HCEC 1CT (cell line): Measurements from ENCODE around the gene ST8SIA2.

Experiments used
- DNase-seq: peaks from one replicate; pipeline ENCODE4 v3.0.0-alpha.2; 2017

The ST8SIA2 gene

GRCh38 chr15:92399271-92399950, 5.7 kb downstream of the ST8SIA2 start:
- no peak for DNase-seq

- DNase-seq = no peak
Measured at GRCh38 chr15:92400573-92400972, 6.9 kb downstream of the ST8SIA2 start.

GRCh38 chr15:92400980-92401787, 7.5 kb downstream of the ST8SIA2 start:
- DNase-seq = no peak

GRCh38 chr15:92402751-92403150, 9.1 kb downstream of the ST8SIA2 start:
- DNase-seq = no peak

- no peak for DNase-seq
Measured at GRCh38 chr15:92405942-92406341, 12.3 kb downstream of the ST8SIA2 start.

GRCh38 chr15:92407321-92407720, 13.6 kb downstream of the ST8SIA2 start:
- no peak for DNase-seq

- DNase-seq = no peak
Measured at GRCh38 chr15:92407916-92408315, 14.2 kb downstream of the ST8SIA2 start.

- DNase-seq = no peak
Measured at GRCh38 chr15:92409006-92409405, 15.3 kb downstream of the ST8SIA2 start.

GRCh38 chr15:92409521-92409920, 15.8 kb downstream of the ST8SIA2 start:
- DNase-seq = no peak

- no peak for DNase-seq
Measured at GRCh38 chr15:92410537-92410936, 16.9 kb downstream of the ST8SIA2 start.

GRCh38 chr15:92411256-92411655, 17.6 kb downstream of the ST8SIA2 start:
- DNase-seq = no peak

GRCh38 chr15:92413510-92413909, 19.8 kb downstream of the ST8SIA2 start:
- DNase-seq = no peak

- no peak for DNase-seq
Measured at GRCh38 chr15:92415639-92416297, 22.1 kb downstream of the ST8SIA2 start.

- DNase-seq = no peak
Measured at GRCh38 chr15:92416557-92416956, 22.9 kb downstream of the ST8SIA2 start.

- no peak for DNase-seq
Measured at GRCh38 chr15:92417716-92418115, 24.0 kb downstream of the ST8SIA2 start.

GRCh38 chr15:92418864-92419263, 25.2 kb downstream of the ST8SIA2 start:
- no peak for DNase-seq

- DNase-seq = no peak
Measured at GRCh38 chr15:92421976-92422375, 28.3 kb downstream of the ST8SIA2 start.

- no peak for DNase-seq
Measured at GRCh38 chr15:92425578-92426225, 32.0 kb downstream of the ST8SIA2 start.

GRCh38 chr15:92429378-92430068, 35.8 kb downstream of the ST8SIA2 start:
- DNase-seq = no peak

- DNase-seq = no peak
Measured at GRCh38 chr15:92430069-92430440, 36.4 kb downstream of the ST8SIA2 start.

GRCh38 chr15:92435145-92435544, 41.5 kb downstream of the ST8SIA2 start:
- no peak for DNase-seq

- no peak for DNase-seq
Measured at GRCh38 chr15:92438471-92438870, 44.8 kb downstream of the ST8SIA2 start.

- DNase-seq = no peak
Measured at GRCh38 chr15:92443381-92443780, 49.7 kb downstream of the ST8SIA2 start.
